HL-60 (cell line): ENCODE results near the gene CCT2.

Experiments
- DNase-seq, 2 experiments: peaks; one replicate each; pipeline ENCODE4 v3.0.0-alpha.2; 2010 to 2020; ENCODE audit warnings: low read depth in 1 of 2, low spot score in 1 of 2
- H3K27ac ChIP-seq: fragments of 250-450 bp; sonication (Bioruptor Pico); replicated peaks from 2 replicates; pipeline ENCODE4 v1.5.1; 2020; ENCODE audit warnings: mild to moderate bottlenecking, moderate library complexity
- H3K27me3 ChIP-seq: fragments of 250-450 bp; sonication (Bioruptor Pico); 2 replicates; pipeline ENCODE4 v1.5.1; 2021; ENCODE audit warnings: mild to moderate bottlenecking, moderate library complexity; ENCODE audit not compliant: insufficient read depth, poor library complexity, severe bottlenecking
- H3K4me3 ChIP-seq: replicated peaks from 2 replicates; pipeline ENCODE4 v1.5.1; 2011; ENCODE audit warnings: mild to moderate bottlenecking, control low read depth, low read length; ENCODE audit not compliant: insufficient read depth
- CTCF ChIP-seq: IDR thresholded peaks from one replicate; pipeline ENCODE4 v1.5.1; 2011; ENCODE audit warnings: low read length, control low read depth, inconsistent platforms; ENCODE audit not compliant: insufficient read depth
- GABPA ChIP-seq: IDR thresholded peaks from 2 replicates; pipeline ENCODE4 v1.6.1; 2012; ENCODE audit warnings: low read depth
- POLR2AphosphoS5 ChIP-seq: IDR thresholded peaks from 2 replicates; pipeline ENCODE4 v1.6.1; 2012; ENCODE audit warnings: low read depth
- REST ChIP-seq: IDR thresholded peaks from 2 replicates; pipeline ENCODE4 v1.6.1; 2012; ENCODE audit warnings: low read depth; ENCODE audit not compliant: insufficient replicate concordance
- SPI1 ChIP-seq: IDR thresholded peaks from 2 replicates; pipeline ENCODE4 v1.6.1; 2012; ENCODE audit warnings: low read depth, mild to moderate bottlenecking, borderline replicate concordance

The CCT2 gene

GRCh38 chr12:69569236-69569635 is 16.0 kb upstream of the CCT2 start:
- H3K27me3 ChIP-seq = no peaks in the 10 kb centered on the region
- H3K4me3 ChIP-seq = no peak overlapping the region
- H3K27ac ChIP-seq = no peak overlapping the region
- DNase-seq = no peak
- TF ChIP-seq SPI1 = no peak
- no peak for TF ChIP-seq REST
- TF ChIP-seq CTCF = no peak

- no peak for DNase-seq
- TF ChIP-seq GABPA = no peak
- TF ChIP-seq CTCF = no peak
- no peak for TF ChIP-seq SPI1
- TF ChIP-seq POLR2AphosphoS5 = no peak
- no peak for TF ChIP-seq REST
- no peak overlapping the region for H3K4me3 ChIP-seq
- no peak overlapping the region for H3K27ac ChIP-seq
- no peaks in the 10 kb centered on the region for H3K27me3 ChIP-seq
These were observed 15.2 kb upstream of the CCT2 start for GRCh38 chr12:69570000-69570516.

GRCh38 chr12:69570545-69571399 is 14.5 kb upstream of the CCT2 start:
- Histone ChIP-seq H3K27ac (no peak overlapping the region), H3K4me3 (no peak overlapping the region), H3K27me3 (no peaks in the 10 kb centered on the region)
- peak in 1 of 2 experiments; percentile 61 for DNase-seq
- TF ChIP-seq CTCF = peak; percentile 76
- TF ChIP-seq GABPA = no peak

- H3K27ac ChIP-seq = no peak overlapping the region
- H3K27me3 ChIP-seq = no peaks in the 10 kb centered on the region
- TF ChIP-seq CTCF (no peak), POLR2AphosphoS5 (no peak), SPI1 (no peak), GABPA (no peak), REST (no peak)
- no peak overlapping the region for H3K4me3 ChIP-seq
- DNase-seq = no peak
These were observed 9.9 kb upstream of the CCT2 start for GRCh38 chr12:69575346-69575745.
